Keratinocyte (primary cell): ENCODE data around the gene GRIK4. TPM values are rescaled to one million over a fixed set of nuclear protein-coding genes. Genes with fewer than 3 reads are reported as not detected.

Source experiments
- DNase-seq: peaks from one replicate; pipeline ENCODE4 v3.0.0-alpha.2; 2011; ENCODE audit warnings: low read depth, missing footprints, low spot score
- FAIRE-seq: peaks from 2 replicates; lab custom pipeline; 2011; peaks lifted over from hg19 to GRCh38; lab: Jason Lieb, UNC
- H2AFZ ChIP-seq: 2 replicates; pipeline ENCODE4 v1.6.0; 2012; ENCODE audit warnings: low read length, control low read depth, inconsistent platforms; ENCODE audit not compliant: control insufficient read depth
- H3K27ac ChIP-seq: 2 replicates; pipeline ENCODE4 v1.5.1; 2011; ENCODE audit warnings: low read length; ENCODE audit not compliant: control insufficient read depth, insufficient read depth
- H3K27me3 ChIP-seq: 3 replicates; pipeline ENCODE4 v1.6.0; 2011; ENCODE audit warnings: low read length; ENCODE audit not compliant: control insufficient read depth, insufficient read depth; ENCODE audit errors: extremely low read depth
- H3K36me3 ChIP-seq, 2 experiments: 2 replicates in 1 of 2; 3 replicates in 1 of 2; pipeline ENCODE4 v1.5.1; 2011; ENCODE audit warnings: low read length in 2 of 2, mild to moderate bottlenecking in 1 of 2; ENCODE audit not compliant: control insufficient read depth in 2 of 2, insufficient read depth in 2 of 2; ENCODE audit errors: extremely low read depth in 1 of 2
- H3K4me1 ChIP-seq: 3 replicates; pipeline ENCODE4 v1.5.1; 2011; ENCODE audit warnings: low read length; ENCODE audit not compliant: control insufficient read depth, insufficient read depth; ENCODE audit errors: extremely low read depth
- H3K4me2 ChIP-seq: 3 replicates; pipeline ENCODE4 v1.6.0; 2011; ENCODE audit warnings: low read depth, low read length; ENCODE audit not compliant: control insufficient read depth, insufficient read depth; ENCODE audit errors: extremely low read depth
- H3K4me3 ChIP-seq, 3 experiments: fragments of 200-600 bp in 1 of 3; sonication (generic) in 1 of 3; 2 replicates in 2 of 3; 3 replicates in 1 of 3; pipeline ENCODE4 v1.5.1; 2011 to 2016; ENCODE audit warnings: low read length in 3 of 3, mild to moderate bottlenecking in 3 of 3, control low read depth in 2 of 3, inconsistent platforms in 1 of 3, low read depth in 1 of 3, mixed read lengths in 1 of 3, mixed run types in 1 of 3, moderate library complexity in 1 of 3; ENCODE audit not compliant: control insufficient read depth in 2 of 3, insufficient read depth in 2 of 3; ENCODE audit errors: extremely low read depth in 1 of 3
- H3K79me2 ChIP-seq: 2 replicates; pipeline ENCODE4 v1.6.0; 2012; ENCODE audit warnings: low read length; ENCODE audit not compliant: control insufficient read depth, insufficient read depth
- H3K9ac ChIP-seq: 3 replicates; pipeline ENCODE4 v1.6.0; 2011; ENCODE audit warnings: low read length; ENCODE audit not compliant: control insufficient read depth, insufficient read depth; ENCODE audit errors: extremely low read depth
- H3K9me1 ChIP-seq: 3 replicates; pipeline ENCODE4 v1.6.0; 2011; ENCODE audit warnings: low read length; ENCODE audit not compliant: control insufficient read depth, insufficient read depth; ENCODE audit errors: extremely low read depth
- H3K9me3 ChIP-seq: 2 replicates; pipeline ENCODE4 v1.5.1; 2012; ENCODE audit warnings: low read depth, low read length; ENCODE audit not compliant: control insufficient read depth
- H4K20me1 ChIP-seq: 3 replicates; pipeline ENCODE4 v1.6.0; 2011; ENCODE audit warnings: low read length; ENCODE audit not compliant: control insufficient read depth, insufficient read depth; ENCODE audit errors: extremely low read depth
- CTCF ChIP-seq, 3 experiments: IDR thresholded peaks in 1 of 3; conservative IDR thresholded peaks in 1 of 3; optimal IDR thresholded peaks in 1 of 3; 2 replicates in 2 of 3; 3 replicates in 1 of 3; pipeline versions ENCODE3 to v1.5.1; 2011; ENCODE audit warnings: low read length in 3 of 3, mild to moderate bottlenecking in 3 of 3, moderate library complexity in 2 of 3, control low read depth in 1 of 3, inconsistent platforms in 1 of 3; ENCODE audit not compliant: insufficient read depth in 2 of 3; ENCODE audit errors: extremely low read depth in 1 of 3
- EZH2 ChIP-seq: IDR thresholded peaks from one replicate; pipeline ENCODE4 v1.6.1; 2012; ENCODE audit warnings: inconsistent platforms, mild to moderate bottlenecking, low read length, moderate library complexity
- dilution Hi-C: fragments of 300-500 bp; cut with MboI; formaldehyde crosslinking; loops from one replicate; pipeline ENCODE4 v1.7.0; 2020; ENCODE audit warnings: low sequenced_read_pairs; ENCODE audit not compliant: extremely low pct_ligation_motif_present
- polyA plus RNA-seq, 5 experiments: library from polyadenylated mRNA; depleted of rRNA in 3 of 5; stranded (reverse) in 3 of 5; stranded (forward) in 1 of 5; unstranded in 1 of 5; fragments of >200 nt; gene quantifications; 1 replicate in 1 of 5; 2 replicates in 3 of 5; 3 replicates in 1 of 5; pipeline versions ENCODE4 v1.2.1 to v1.2.3, GENCODE V29; 2011 to 2012; ENCODE audit warnings: missing spikeins in 2 of 5, low read depth in 1 of 5, low replicate concordance in 1 of 5

GRIK4 gene
- polyA plus RNA-seq, 1 donor (not counting 4 experiments of a cell fraction or from before 2014, with no cell fraction given) = not detected

- Histone ChIP-seq H3K9me3 (no peaks in the 10 kb centered on the region), H3K4me3 (no peak overlapping the region), H3K36me3 (no peaks in the 10 kb centered on the region), H3K27me3 (no peaks in the 10 kb centered on the region), H4K20me1 (no peaks in the 10 kb centered on the region), H3K79me2 (no peaks in the 10 kb centered on the region), H2AFZ (no peak overlapping the region), H3K9ac (no peak overlapping the region), H3K4me2 (no peak overlapping the region), H3K9me1 (no peaks in the 10 kb centered on the region), H3K27ac (no peak overlapping the region), H3K4me1 (peaks cover 8% of the 10 kb centered on the region)
- dilution Hi-C loops = no loop called here
- FAIRE-seq (peak; percentile 88), DNase-seq (peak; percentile 79)
- TF ChIP-seq EZH2 = no peak
- no peak for TF ChIP-seq CTCF (optimal IDR thresholded peaks at IDR 0.05 in 1 of 3, IDR thresholded peaks at IDR 0.05 in 1 of 3, conservative IDR thresholded peaks at IDR 0.05 in 1 of 3; ENCODE audit: extremely low read depth in 1 of 3, insufficient read depth in 2 of 3, low read length in 3 of 3)
Measured at GRCh38 chr11:120546312-120547205, 35.0 kb downstream of the GRIK4 start.

GRCh38 chr11:120547316-120547715 is 35.8 kb downstream of the GRIK4 start:
- dilution Hi-C loops = no loop called here
- Histone ChIP-seq H3K4me1 (peaks cover 8% of the 10 kb centered on the region), H3K36me3 (no peaks in the 10 kb centered on the region), H3K79me2 (no peaks in the 10 kb centered on the region), H3K4me3 (no peak overlapping the region), H2AFZ (no peak overlapping the region), H3K27ac (no peak overlapping the region), H3K27me3 (no peaks in the 10 kb centered on the region), H3K9ac (no peak overlapping the region), H3K9me1 (no peaks in the 10 kb centered on the region), H3K4me2 (no peak overlapping the region), H3K9me3 (no peaks in the 10 kb centered on the region), H4K20me1 (no peaks in the 10 kb centered on the region)
- FAIRE-seq (no peak), DNase-seq (no peak)
- TF ChIP-seq EZH2 (no peak), CTCF (optimal IDR thresholded peaks at IDR 0.05 in 1 of 3, IDR thresholded peaks at IDR 0.05 in 1 of 3, conservative IDR thresholded peaks at IDR 0.05 in 1 of 3; ENCODE audit: extremely low read depth in 1 of 3, insufficient read depth in 2 of 3, low read length in 3 of 3) (no peak)
